Measurements from ENCODE around the gene TBX1.

DNA sequence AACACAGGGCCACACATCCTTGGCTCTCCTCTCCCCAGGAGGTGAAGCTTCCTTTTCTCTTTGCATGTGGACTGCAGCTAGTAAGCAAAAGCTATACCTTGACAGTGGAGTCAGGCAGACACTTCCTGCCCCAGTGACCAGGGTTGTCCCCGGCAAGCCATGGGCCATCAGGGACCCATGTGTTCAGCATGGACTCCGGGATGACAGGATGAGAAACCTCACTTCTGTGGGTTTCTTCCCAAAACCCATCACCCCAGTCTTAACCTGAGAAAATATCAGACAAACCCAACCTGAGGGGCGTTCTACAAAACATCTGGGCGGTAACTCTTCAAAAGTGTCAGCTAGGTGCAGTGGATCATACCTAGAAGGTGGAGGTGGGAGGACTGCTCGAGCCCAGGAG is 53.9 kb downstream of the TBX1 start:
- TF ChIP-seq POLR2A (IDR thresholded peaks at IDR 0.05) (no peak), CTCF (IDR thresholded peaks at IDR 0.05) (no peak), POLR2AphosphoS5 (IDR thresholded peaks at IDR 0.05) (no peak), EP300 (IDR thresholded peaks at IDR 0.05) (no peak)

Data from stomach (tissue), 4 donors.